Cardiac fibroblast (primary cell): ENCODE results near the gene RAB3IL1.

ENCODE experiments used
- DNase-seq, 2 donors: peaks; one replicate each; pipeline versions ENCODE4 v3.0.0 to v3.0.0-alpha.2; 2010; ENCODE audit warnings: low read depth in 2 of 2
- H3K4me3 ChIP-seq, 2 donors: replicated peaks in 1 of 2; 1 replicate in 1 of 2; 2 replicates in 1 of 2; pipeline ENCODE4 v1.5.1; 2011; ENCODE audit warnings: low read depth in 2 of 2, low read length in 2 of 2, mild to moderate bottlenecking in 2 of 2, moderate library complexity in 1 of 2
- CTCF ChIP-seq: IDR thresholded peaks from one replicate; pipeline ENCODE4 v1.5.1; 2011; ENCODE audit warnings: low read depth, mild to moderate bottlenecking, low read length, inconsistent platforms

The RAB3IL1 gene

GRCh38 chr11:61854206-61854895, 63.0 kb downstream of the RAB3IL1 start:
- H3K4me3 ChIP-seq = no peak overlapping the region
- no peak for DNase-seq
- no peak for TF ChIP-seq CTCF

DNA sequence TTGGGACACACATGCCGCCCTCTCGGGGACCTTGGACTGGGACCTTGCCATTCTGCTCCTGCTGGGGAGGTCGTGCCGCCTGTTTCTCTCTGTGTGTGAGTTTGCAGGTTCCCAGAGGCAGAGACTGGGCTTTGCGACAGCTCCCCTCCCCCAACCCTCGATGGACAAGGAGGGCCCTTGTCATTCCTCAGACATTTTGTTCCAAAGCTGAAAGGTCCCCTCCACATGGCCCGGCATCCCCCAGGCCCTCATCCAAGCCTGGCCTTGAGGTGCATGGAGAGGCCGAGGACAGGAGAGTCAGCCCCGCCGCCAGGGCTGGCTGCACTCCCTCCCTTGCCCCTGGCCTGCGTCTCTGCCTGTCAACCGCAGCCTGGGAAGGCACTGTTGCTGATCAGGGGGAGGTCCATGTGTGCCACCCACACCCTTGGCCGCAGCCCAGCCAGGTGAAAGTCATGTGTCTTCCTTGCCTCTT, 63.6 kb downstream of the RAB3IL1 start:
- no peak overlapping the region for H3K4me3 ChIP-seq
- TF ChIP-seq CTCF = no peak
- DNase-seq = no peak

DNA sequence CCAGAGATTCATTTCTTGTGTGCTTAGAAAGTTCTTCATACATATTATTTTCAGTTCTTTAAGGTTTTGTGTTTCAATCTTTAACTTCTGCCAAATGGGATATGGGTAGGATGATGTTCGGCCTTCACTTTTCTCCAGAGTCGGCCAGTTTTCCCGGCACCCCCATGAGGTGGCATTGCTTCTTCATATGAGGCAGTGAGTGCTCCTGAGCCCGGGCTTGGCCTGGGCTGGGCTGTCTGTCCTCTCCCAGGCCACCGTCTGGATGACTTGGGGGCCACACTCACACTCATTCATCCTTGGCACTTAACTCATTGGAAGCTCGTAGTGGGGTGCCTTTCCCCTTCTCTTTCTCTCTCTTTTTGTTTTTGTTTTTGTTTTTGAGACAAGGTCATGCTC, 65.5 kb downstream of the RAB3IL1 start:
- no peak for TF ChIP-seq CTCF

DNA sequence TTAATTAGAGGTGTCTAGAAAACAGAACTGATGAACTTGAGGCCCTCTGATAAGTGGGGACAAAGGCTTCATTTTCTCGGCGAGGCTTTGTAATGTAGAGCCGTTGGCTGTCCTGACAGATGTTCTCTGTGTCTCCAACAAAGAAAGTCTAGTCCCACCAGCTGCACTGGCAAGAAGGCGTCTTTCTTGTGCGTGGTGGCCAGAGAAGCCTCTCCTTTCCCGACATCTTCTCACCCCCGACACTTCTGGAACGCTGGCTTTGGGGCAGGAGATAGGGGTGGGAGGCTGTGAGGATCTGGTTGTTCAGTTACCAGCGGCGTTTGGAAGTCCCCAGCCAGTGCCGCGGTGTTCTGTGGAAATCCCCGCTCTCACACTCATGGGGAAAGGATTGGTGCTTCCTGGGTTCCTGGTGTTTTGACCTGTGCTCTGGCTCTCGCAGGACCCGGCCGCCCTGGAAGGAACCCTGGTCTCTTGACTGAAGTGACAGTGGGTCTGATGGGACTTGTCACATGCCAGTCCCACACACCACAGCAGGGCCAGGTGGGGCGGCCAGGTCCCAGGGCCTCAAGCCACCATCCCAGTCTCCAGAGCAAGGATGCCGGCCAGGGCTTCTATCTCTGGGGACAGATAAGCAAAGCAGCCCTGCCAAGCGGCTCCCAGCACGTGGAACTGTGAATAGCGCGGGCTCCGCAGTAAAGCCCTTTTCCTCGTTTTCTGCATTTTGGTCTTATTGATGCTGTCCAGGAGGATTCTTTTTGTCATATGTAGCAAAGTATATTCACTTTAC, 66.1 kb downstream of the RAB3IL1 start:
- no peak for TF ChIP-seq CTCF
- DNase-seq = no peak
- no peak overlapping the region for H3K4me3 ChIP-seq

More for the DNA sequence above, 65.5 kb downstream of the RAB3IL1 start:
- DNase-seq = no peak
- H3K4me3 ChIP-seq = no peak overlapping the region

DNA sequence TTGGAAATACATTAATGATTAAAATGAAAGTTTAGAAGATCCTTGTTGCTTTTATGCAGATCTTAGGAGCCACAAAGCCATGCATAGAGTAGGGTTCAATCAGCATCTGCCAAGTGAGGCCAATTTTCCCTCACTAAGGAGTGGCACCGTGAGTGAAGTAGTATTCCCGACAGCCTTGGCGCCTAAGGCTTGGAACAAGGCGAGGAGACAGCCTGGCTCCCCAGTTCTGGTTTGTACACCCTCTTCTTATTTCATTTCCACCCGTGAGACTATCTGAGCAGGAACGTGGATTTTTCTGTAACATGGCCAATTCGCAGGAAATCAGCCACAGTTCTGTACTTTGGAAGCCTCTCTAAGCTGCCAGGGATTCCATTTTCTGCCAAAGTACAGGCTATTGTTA, 66.7 kb downstream of the RAB3IL1 start:
- no peak overlapping the region for H3K4me3 ChIP-seq
- DNase-seq = no peak

DNA sequence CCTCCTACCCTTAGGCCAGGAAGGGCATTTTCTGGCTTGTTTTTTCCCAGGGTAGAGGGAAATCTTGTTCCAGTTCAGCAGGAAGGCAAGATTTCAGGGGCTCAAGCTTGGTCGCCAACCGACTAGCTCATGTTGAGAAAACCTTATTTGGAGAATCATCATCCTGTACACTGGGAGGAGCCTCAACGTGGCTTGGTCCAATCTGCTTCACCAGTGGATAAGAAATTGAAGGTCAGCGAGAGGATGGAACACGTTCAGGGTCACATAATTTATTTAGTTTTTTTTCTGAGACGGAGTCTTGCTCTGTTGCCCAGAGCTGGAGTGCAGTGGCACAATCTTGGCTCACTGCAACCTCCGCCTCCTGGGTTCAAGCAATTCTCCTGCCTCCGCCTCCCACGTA, 68.7 kb downstream of the RAB3IL1 start:
- no peak overlapping the region for H3K4me3 ChIP-seq
- TF ChIP-seq CTCF = no peak
- no peak for DNase-seq

More for the DNA sequence above, 66.7 kb downstream of the RAB3IL1 start:
- TF ChIP-seq CTCF = no peak
